H9 (cell line): ENCODE data around the gene PSAPL1. TPM values are rescaled to one million over a fixed set of nuclear protein-coding genes. Genes with fewer than 3 reads are reported as not detected.

Experiments
- DNase-seq: peaks from one replicate; pipeline ENCODE4 v3.0.0-alpha.2; 2017
- H2AFZ ChIP-seq: one replicate; pipeline ENCODE4 v1.6.1; 2013; ENCODE audit warnings: mild to moderate bottlenecking, low read length, control low read depth, moderate library complexity
- H2AK5ac ChIP-seq: 2 replicates; pipeline ENCODE4 v1.6.1; 2013; ENCODE audit warnings: low read length, control low read depth, mixed read lengths; ENCODE audit not compliant: insufficient read length
- H2BK120ac ChIP-seq: one replicate; pipeline ENCODE4 v1.6.1; 2013; ENCODE audit warnings: low read depth, mild to moderate bottlenecking, low read length, control low read depth, inconsistent platforms; ENCODE audit not compliant: poor library complexity, severe bottlenecking
- H2BK12ac ChIP-seq: 2 replicates; pipeline ENCODE4 v1.6.1; 2013; ENCODE audit warnings: low read length, control low read depth, mixed read lengths, low read depth; ENCODE audit not compliant: insufficient read length
- H2BK15ac ChIP-seq: 2 replicates; pipeline ENCODE4 v1.6.1; 2013; ENCODE audit warnings: low read depth, low read length, control low read depth
- H2BK20ac ChIP-seq: one replicate; pipeline ENCODE4 v1.6.1; 2013; ENCODE audit warnings: low read depth, mild to moderate bottlenecking, low read length, control low read depth, inconsistent platforms; ENCODE audit not compliant: poor library complexity, severe bottlenecking
- H2BK5ac ChIP-seq: 2 replicates; pipeline ENCODE4 v1.6.1; 2013; ENCODE audit warnings: low read length, control low read depth, mixed read lengths; ENCODE audit not compliant: insufficient read length
- H3K14ac ChIP-seq: 2 replicates; pipeline ENCODE4 v1.6.1; 2013; ENCODE audit warnings: low read length, control low read depth; ENCODE audit not compliant: insufficient read depth
- H3K18ac ChIP-seq: 2 replicates; pipeline ENCODE4 v1.6.1; 2013; ENCODE audit warnings: low read depth, mild to moderate bottlenecking, mixed read lengths, low read length, control low read depth; ENCODE audit not compliant: insufficient read length
- H3K23ac ChIP-seq: 2 replicates; pipeline ENCODE4 v1.6.1; 2013; ENCODE audit warnings: low read length, control low read depth, mixed read lengths, low read depth; ENCODE audit not compliant: insufficient read length
- H3K23me2 ChIP-seq: 2 replicates; pipeline ENCODE4 v1.6.1; 2013; ENCODE audit warnings: low read depth, mild to moderate bottlenecking, mixed read lengths, low read length, control low read depth; ENCODE audit not compliant: insufficient read length, poor library complexity, severe bottlenecking
- H3K27ac ChIP-seq: 2 replicates; pipeline ENCODE4 v1.5.1; 2013; ENCODE audit warnings: low read length, control low read depth, mixed read lengths, low read depth; ENCODE audit not compliant: insufficient read length
- H3K27me3 ChIP-seq: 2 replicates; pipeline ENCODE4 v1.6.1; 2013; ENCODE audit warnings: low read length, control low read depth, inconsistent platforms; ENCODE audit not compliant: insufficient read depth
- H3K4ac ChIP-seq: 2 replicates; pipeline ENCODE4 v1.6.1; 2013; ENCODE audit warnings: low read depth, mild to moderate bottlenecking, control low read depth, inconsistent platforms, low read length, moderate library complexity
- H3K4me1 ChIP-seq: 2 replicates; pipeline ENCODE4 v1.6.1; 2013; ENCODE audit warnings: low read length, control low read depth, inconsistent platforms; ENCODE audit not compliant: insufficient read depth
- H3K4me2 ChIP-seq: 2 replicates; pipeline ENCODE4 v1.6.1; 2013; ENCODE audit warnings: low read length, control low read depth, mixed read lengths; ENCODE audit not compliant: insufficient read length, insufficient read depth
- H3K56ac ChIP-seq: 2 replicates; pipeline ENCODE4 v1.6.1; 2013; ENCODE audit warnings: low read depth, mild to moderate bottlenecking, mixed read lengths, low read length, control low read depth; ENCODE audit not compliant: insufficient read length
- H3K79me1 ChIP-seq: 2 replicates; pipeline ENCODE4 v1.6.1; 2013; ENCODE audit warnings: low read depth, mild to moderate bottlenecking, moderate library complexity, low read length, control low read depth, inconsistent platforms; ENCODE audit not compliant: insufficient read depth, poor library complexity, severe bottlenecking
- H3K79me2 ChIP-seq: 2 replicates; pipeline ENCODE4 v1.6.1; 2013; ENCODE audit warnings: low read length, control low read depth, inconsistent platforms; ENCODE audit not compliant: insufficient read depth
- H3K9ac ChIP-seq: 2 replicates; pipeline ENCODE4 v1.6.1; 2013; ENCODE audit warnings: low read length, control low read depth, mixed read lengths; ENCODE audit not compliant: insufficient read length; ENCODE audit errors: extremely low read depth
- H3K9me3 ChIP-seq: one replicate; pipeline ENCODE4 v1.6.1; 2013; ENCODE audit warnings: low read depth, low read length, inconsistent platforms; ENCODE audit not compliant: control insufficient read depth
- H3T11ph ChIP-seq: one replicate; pipeline ENCODE4 v1.6.1; 2013; ENCODE audit warnings: mild to moderate bottlenecking, low read length, control low read depth, inconsistent platforms
- H4K20me1 ChIP-seq: one replicate; pipeline ENCODE4 v1.6.1; 2013; ENCODE audit not compliant: control insufficient read depth, insufficient read length, insufficient read depth
- H4K5ac ChIP-seq: 2 replicates; pipeline ENCODE4 v1.6.1; 2013; ENCODE audit warnings: low read depth, mild to moderate bottlenecking, mixed read lengths, low read length, control low read depth; ENCODE audit not compliant: insufficient read length
- H4K8ac ChIP-seq: replicated peaks from 2 replicates; pipeline ENCODE4 v1.6.1; 2013; ENCODE audit warnings: low read length, control low read depth, mixed read lengths, low read depth; ENCODE audit not compliant: insufficient read length
- H4K91ac ChIP-seq: 2 replicates; pipeline ENCODE4 v1.6.1; 2013; ENCODE audit warnings: low read depth, mild to moderate bottlenecking, moderate library complexity, mixed read lengths, low read length, control low read depth; ENCODE audit not compliant: insufficient read length
- H3K27ac Mint-ChIP-seq, 3 experiments: 2 replicates in 2 of 3; 3 replicates in 1 of 3; pipeline ENCODE4 v1.8.0; 2020 to 2021; ENCODE audit warnings: mixed read lengths in 3 of 3, mild to moderate bottlenecking in 1 of 3, moderate library complexity in 1 of 3
- H3K27me3 Mint-ChIP-seq: 2 replicates; pipeline ENCODE4 v1.8.0; 2021; ENCODE audit warnings: low read depth, mild to moderate bottlenecking, moderate library complexity, mixed read lengths
- H3K36me3 Mint-ChIP-seq, 3 experiments: 2 replicates in 2 of 3; 3 replicates in 1 of 3; pipeline ENCODE4 v1.8.0; 2020 to 2021; ENCODE audit warnings: low read depth in 3 of 3, mixed read lengths in 3 of 3; ENCODE audit not compliant: insufficient read depth in 1 of 3
- H3K4me1 Mint-ChIP-seq, 2 experiments: 2 replicates each; pipeline ENCODE4 v1.8.0; 2020; ENCODE audit warnings: mixed read lengths in 2 of 2
- H3K4me3 Mint-ChIP-seq, 2 experiments: 2 replicates in 1 of 2; 3 replicates in 1 of 2; pipeline ENCODE4 v1.8.0; 2020 to 2021; ENCODE audit warnings: mild to moderate bottlenecking in 2 of 2, mixed read lengths in 2 of 2, moderate library complexity in 1 of 2
- H3K9me3 Mint-ChIP-seq, 2 experiments: 2 replicates in 1 of 2; 3 replicates in 1 of 2; pipeline ENCODE4 v1.8.0; 2020; ENCODE audit warnings: mild to moderate bottlenecking in 2 of 2, mixed read lengths in 2 of 2, moderate library complexity in 1 of 2
- CTCF ChIP-seq: fragments of 200-600 bp; sonication (generic); conservative IDR thresholded peaks from 3 replicates; pipeline ENCODE4 v1.8.0; 2021; ENCODE audit warnings: antibody characterized with exemption, mild to moderate bottlenecking
- WGBS: extraction: QIAGEN DNeasy Blood & Tissue Kit; methylation state at CpG from one replicate; pipeline ENCODE4 v1.1.7; 2013; ENCODE audit warnings: missing lambda C conversion rate, low lambda C conversion rate, mixed read lengths; ENCODE audit not compliant: insufficient read length; ENCODE audit errors: extremely low coverage; 5-methylcytosine and 5-hydroxymethylcytosine counted together
- total RNA-seq: library from RNA; stranded (reverse); gene quantifications from 2 replicates; pipeline ENCODE4 v1.2.1, GENCODE V29; 2021

The PSAPL1 gene
- total RNA-seq, 1 experiment from 2014 or later, result 0.04 TPM

- Histone ChIP-seq H3K79me1 (no peaks in the 10 kb centered on the region), H2BK20ac (no peak overlapping the region), H4K5ac (no peak overlapping the region), H4K8ac (no peak overlapping the region), H3K23me2 (no peaks in the 10 kb centered on the region), H3K18ac (no peak overlapping the region), H3K4me1 (no peaks in the 10 kb centered on the region), H3K9ac (no peak overlapping the region), H2BK5ac (no peak overlapping the region), H2AK5ac (no peak overlapping the region), H2AFZ (no peak overlapping the region), H3K9me3 (no peaks in the 10 kb centered on the region), H3K4ac (no peak overlapping the region), H3K56ac (no peak overlapping the region), H3K4me2 (no peak overlapping the region), H2BK120ac (no peak overlapping the region), H3K27ac (no peak overlapping the region), H2BK12ac (no peak overlapping the region), H3K23ac (no peak overlapping the region), H4K91ac (no peak overlapping the region), H3K79me2 (no peaks in the 10 kb centered on the region), H2BK15ac (no peak overlapping the region), H3K27me3 (no peaks in the 10 kb centered on the region; the same call in 1 of the 2 replicates), H3T11ph (no peak overlapping the region), H4K20me1 (no peaks in the 10 kb centered on the region), H3K14ac (no peak overlapping the region)
- H3K27ac Mint-ChIP-seq, result no peak overlapping the region
- TF ChIP-seq CTCF, result no peak
- H3K27me3 Mint-ChIP-seq, result peaks cover 47% of the 10 kb centered on the region
- no peaks in the 10 kb centered on the region; a peak in 2 of 5 replicates for H3K9me3 Mint-ChIP-seq
- no peaks in the 10 kb centered on the region for H3K36me3 Mint-ChIP-seq
- no peak for DNase-seq
- peaks cover 2 to 5% of the 10 kb centered on the region in 2 experiments; a peak in 2 of 4 replicates for H3K4me1 Mint-ChIP-seq
- WGBS, result no CpG with 5 or more reads among the region's 16 CpGs
- no peak overlapping the region for H3K4me3 Mint-ChIP-seq
These were observed 35.1 kb downstream of the PSAPL1 start for GRCh38 chr4:7399440-7400234.
